Thymus (tissue), 11 donors: ENCODE data around the gene PGAM4. TPM values are rescaled to one million over a fixed set of nuclear protein-coding genes. Genes with fewer than 3 reads are reported as not detected.
"Not testable (repeated sequence)": the region's sequence is repeated elsewhere in the genome, so short reads cannot be mapped to it uniquely, and the experiment has no call there.

Source experiments
- DNase-seq, 9 donors: peaks; one replicate each; pipeline ENCODE4 v3.0.0-alpha.2; 2013; ENCODE audit warnings: low spot score in 9 of 9, low read depth in 6 of 9, missing footprints in 1 of 9
- H3K27ac ChIP-seq, 2 donors: one replicate each; pipeline ENCODE4 v1.5.1; 2013; ENCODE audit warnings: control low read depth in 1 of 2, low read depth in 1 of 2, low read length in 1 of 2, mild to moderate bottlenecking in 1 of 2, moderate library complexity in 1 of 2
- H3K27me3 ChIP-seq, 2 donors: one replicate each; pipeline ENCODE4 v1.5.1; 2013; ENCODE audit warnings: low read length in 1 of 2; ENCODE audit not compliant: control insufficient read depth in 2 of 2, insufficient read depth in 1 of 2
- H3K36me3 ChIP-seq, 2 donors: one replicate each; pipeline ENCODE4 v1.5.1; 2013; ENCODE audit warnings: low read length in 1 of 2, mild to moderate bottlenecking in 1 of 2, moderate library complexity in 1 of 2; ENCODE audit not compliant: control insufficient read depth in 2 of 2, insufficient read depth in 2 of 2
- H3K4me1 ChIP-seq, 2 donors: one replicate each; pipeline ENCODE4 v1.5.1; 2013; ENCODE audit warnings: low read length in 2 of 2; ENCODE audit not compliant: control insufficient read depth in 2 of 2, insufficient read depth in 2 of 2
- H3K4me3 ChIP-seq, 2 donors: one replicate each; pipeline ENCODE4 v1.5.1; 2013; ENCODE audit warnings: low read length in 2 of 2, control low read depth in 1 of 2, mild to moderate bottlenecking in 1 of 2
- H3K9me3 ChIP-seq, 2 donors: one replicate each; pipeline ENCODE4 v1.5.1; 2013; ENCODE audit warnings: low read length in 1 of 2, mild to moderate bottlenecking in 1 of 2; ENCODE audit not compliant: control insufficient read depth in 2 of 2, insufficient read depth in 1 of 2
- WGBS: extraction: QIAGEN DNeasy Blood & Tissue Kit; methylation state at CpG from one replicate; pipeline ENCODE4 v1.1.7; 2013; 5-methylcytosine and 5-hydroxymethylcytosine counted together
- polyA plus RNA-seq: library from polyadenylated mRNA; stranded (reverse); fragments of 200-250 nt; gene quantifications from one replicate; pipeline ENCODE4 v1.2.3, GENCODE V29; 2013
- total RNA-seq: library from RNA; stranded (reverse); fragments of 120-200 nt; gene quantifications from one replicate; pipeline ENCODE4 v1.2.4, GENCODE V29; 2013
- donor health status: healthy.

Gene PGAM4
- total and polyA plus RNA-seq, 2 donors, result 0.14 TPM; not detected in 1

DNA sequence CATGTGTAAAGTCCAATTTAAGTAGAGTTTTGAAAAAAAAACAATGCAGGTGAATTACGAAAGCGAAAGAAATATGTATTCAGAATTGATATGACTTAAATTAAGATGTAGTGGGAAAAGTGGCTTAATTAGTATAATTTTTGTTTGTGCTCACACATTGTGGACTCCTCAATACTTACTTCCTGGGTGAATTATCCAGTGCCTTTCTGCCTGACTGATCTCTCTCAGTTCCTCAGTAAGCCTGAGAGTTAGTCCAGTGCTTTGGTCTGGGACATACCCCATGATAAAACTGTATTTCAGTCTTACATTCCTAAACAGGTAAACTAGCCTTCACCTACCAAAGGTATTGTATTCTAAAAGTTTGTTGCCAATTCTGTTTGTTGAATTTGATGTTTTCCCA lies 8.4 kb downstream of the PGAM4 start:
- Histone ChIP-seq H3K36me3 (no peaks in the 10 kb centered on the region), H3K27me3 (no peaks in the 10 kb centered on the region), H3K4me1 (no peaks in the 10 kb centered on the region), H3K27ac (no peak overlapping the region), H3K4me3 (no peak overlapping the region), H3K9me3 (no peaks in the 10 kb centered on the region)
- WGBS, result 97% methylated on average over 2 of the region's 2 CpGs
- DNase-seq, result no peak

DNA sequence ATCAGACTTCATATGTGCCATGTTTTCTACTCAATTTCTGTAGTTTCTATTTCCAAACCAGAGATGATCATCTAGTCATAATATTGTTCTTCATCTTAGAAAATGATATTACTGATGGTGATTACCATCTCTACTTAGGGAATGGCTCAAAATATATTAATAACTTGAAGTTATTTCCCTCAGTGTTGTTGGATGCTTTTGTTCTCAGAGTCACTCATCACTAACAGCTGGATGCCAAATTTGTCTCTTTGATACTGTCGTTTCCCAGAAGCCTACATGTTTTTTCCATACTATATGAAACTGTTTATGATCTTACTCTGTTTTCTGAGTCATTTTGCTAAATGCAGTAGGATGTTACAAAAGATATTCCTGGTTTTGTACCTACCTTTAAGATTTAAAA lies 8.9 kb downstream of the PGAM4 start:
- DNase-seq, result no peak
- Histone ChIP-seq H3K27ac (no peak overlapping the region), H3K4me1 (no peaks in the 10 kb centered on the region), H3K27me3 (no peaks in the 10 kb centered on the region), H3K9me3 (no peaks in the 10 kb centered on the region), H3K36me3 (no peaks in the 10 kb centered on the region), H3K4me3 (no peak overlapping the region)
- 93% methylated on average over 1 of the region's 1 CpG for WGBS

DNA sequence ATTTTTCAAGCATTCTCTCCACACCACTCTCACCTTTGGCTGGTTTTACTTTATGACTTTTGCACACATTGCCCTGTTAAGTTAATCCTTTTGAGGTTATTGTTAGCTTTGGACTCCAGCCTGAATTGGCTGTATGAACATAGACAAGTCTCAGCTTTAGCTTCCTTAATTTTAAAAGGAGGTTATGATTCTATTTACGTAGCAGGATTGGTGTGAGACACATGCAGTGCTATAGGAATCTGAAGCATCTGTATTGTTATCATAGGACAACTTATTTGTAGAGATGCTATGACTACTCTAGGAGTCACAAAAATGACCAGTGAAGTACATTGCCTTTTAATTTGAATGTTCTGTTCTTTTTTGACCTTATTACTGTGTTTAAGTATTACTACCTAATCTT lies 15.7 kb downstream of the PGAM4 start:
- Histone ChIP-seq H3K4me3 (no peak overlapping the region), H3K27me3 (no peaks in the 10 kb centered on the region), H3K4me1 (no peaks in the 10 kb centered on the region), H3K27ac (no peak overlapping the region), H3K9me3 (no peaks in the 10 kb centered on the region), H3K36me3 (no peaks in the 10 kb centered on the region)
- 95% methylated on average over 1 of the region's 1 CpG for WGBS
- no peak for DNase-seq

DNA sequence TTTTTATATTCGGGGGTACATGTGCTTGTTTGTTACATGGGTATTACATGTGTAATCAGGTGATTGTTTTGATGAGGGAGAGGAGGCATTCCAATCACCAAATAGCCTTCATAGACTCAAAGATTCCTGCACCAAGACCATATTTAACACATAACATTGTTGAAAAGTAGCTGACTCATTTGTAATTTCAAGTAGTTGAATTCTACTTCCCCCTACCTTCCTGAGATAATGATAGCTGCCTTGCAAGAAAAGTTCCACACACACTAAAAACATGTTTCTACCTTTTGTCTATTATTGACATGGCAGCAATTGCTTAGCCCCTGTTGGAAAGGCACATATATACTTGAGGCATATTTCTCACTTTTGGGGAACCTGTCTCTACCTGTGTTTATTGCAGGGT lies 16.1 kb downstream of the PGAM4 start:
- Histone ChIP-seq H3K9me3 (no peaks in the 10 kb centered on the region), H3K4me1 (no peaks in the 10 kb centered on the region), H3K4me3 (no peak overlapping the region), H3K36me3 (no peaks in the 10 kb centered on the region), H3K27ac (no peak overlapping the region), H3K27me3 (no peaks in the 10 kb centered on the region)
- no peak for DNase-seq
- WGBS, result 35% methylated on average over 1 of the region's 1 CpG

DNA sequence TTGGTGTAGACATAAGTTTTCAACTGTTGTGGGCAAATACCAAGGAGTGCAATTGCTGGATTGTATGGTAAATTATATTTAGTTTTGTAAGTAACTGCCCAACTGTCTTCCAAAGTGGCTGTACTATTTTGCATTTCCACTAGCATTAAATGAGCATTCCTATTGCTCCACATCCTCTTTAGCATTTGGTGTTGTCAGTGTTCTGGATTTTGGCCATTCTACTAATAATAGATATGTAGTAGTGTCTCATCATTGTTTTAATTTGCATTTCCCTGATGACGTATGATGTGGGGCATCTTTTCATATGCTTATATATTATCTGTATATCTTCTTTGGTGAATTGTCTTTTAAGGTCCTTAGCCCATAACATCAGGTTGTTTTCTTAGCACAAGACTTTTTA lies 17.3 kb downstream of the PGAM4 start:
- no peaks in the 10 kb centered on the region for H3K4me1 ChIP-seq
- H3K36me3 ChIP-seq, result no peaks in the 10 kb centered on the region
- H3K27ac ChIP-seq, result no peak overlapping the region
- no peak overlapping the region for H3K4me3 ChIP-seq
- no peaks in the 10 kb centered on the region for H3K27me3 ChIP-seq
- 97% methylated on average over 1 of the region's 1 CpG for WGBS
- DNase-seq, result no peak
- H3K9me3 ChIP-seq, result no peaks in the 10 kb centered on the region

DNA sequence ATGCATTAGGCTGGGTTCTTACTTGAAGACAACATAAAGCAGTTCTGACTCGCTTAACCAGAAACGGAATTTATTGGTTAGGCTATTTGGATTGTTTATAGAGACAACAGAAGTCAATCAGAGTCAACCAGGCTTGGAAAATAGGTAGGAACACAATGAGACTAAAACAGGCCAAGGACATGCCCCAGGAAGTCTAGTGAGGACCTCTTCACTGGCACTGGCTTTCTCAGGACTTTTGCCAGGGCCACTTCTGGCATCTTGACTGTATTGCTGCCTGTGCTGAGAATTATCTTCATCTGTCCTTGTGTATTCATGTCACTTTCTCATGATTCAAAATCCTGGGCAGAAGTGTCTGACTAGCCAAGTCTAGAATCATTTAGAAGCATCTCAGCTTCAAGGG lies 19.6 kb downstream of the PGAM4 start:
- 93% methylated on average over 2 of the region's 2 CpGs for WGBS
- H3K27ac ChIP-seq, result no peak overlapping the region

DNA sequence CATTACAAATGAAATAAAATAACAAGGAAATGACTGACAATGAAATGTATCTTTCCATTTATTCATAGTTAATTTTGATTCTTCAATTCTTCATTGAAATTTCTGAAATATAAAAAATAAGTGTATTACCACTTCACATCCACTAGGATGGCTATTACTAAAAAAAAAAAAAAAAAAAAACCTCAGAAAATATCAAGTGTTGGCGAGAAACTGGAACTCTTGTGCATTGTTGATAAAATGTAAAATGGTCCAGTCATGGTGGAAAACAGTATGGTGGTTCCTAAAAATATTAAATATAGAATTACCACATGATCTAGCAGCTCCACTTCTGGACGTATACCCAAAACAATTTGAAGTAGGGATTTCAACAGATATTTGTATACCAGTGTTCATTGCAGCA lies 22.9 kb downstream of the PGAM4 start:
- H3K27ac ChIP-seq, result no peak overlapping the region
- DNase-seq, result no peak
- H3K36me3 ChIP-seq, result no peaks in the 10 kb centered on the region
- WGBS, result 97% methylated on average over 2 of the region's 2 CpGs
- H3K27me3 ChIP-seq, result no peaks in the 10 kb centered on the region
- H3K9me3 ChIP-seq, result no peaks in the 10 kb centered on the region
- H3K4me3 ChIP-seq, result no peak overlapping the region
- H3K4me1 ChIP-seq, result peaks cover 0 to 3% of the 10 kb centered on the region in 2 donors

More for the DNA sequence above, 19.6 kb downstream of the PGAM4 start:
- Histone ChIP-seq H3K36me3 (no peaks in the 10 kb centered on the region), H3K9me3 (no peaks in the 10 kb centered on the region), H3K27me3 (no peaks in the 10 kb centered on the region), H3K4me1 (no peaks in the 10 kb centered on the region), H3K4me3 (no peak overlapping the region)
- no peak for DNase-seq

DNA sequence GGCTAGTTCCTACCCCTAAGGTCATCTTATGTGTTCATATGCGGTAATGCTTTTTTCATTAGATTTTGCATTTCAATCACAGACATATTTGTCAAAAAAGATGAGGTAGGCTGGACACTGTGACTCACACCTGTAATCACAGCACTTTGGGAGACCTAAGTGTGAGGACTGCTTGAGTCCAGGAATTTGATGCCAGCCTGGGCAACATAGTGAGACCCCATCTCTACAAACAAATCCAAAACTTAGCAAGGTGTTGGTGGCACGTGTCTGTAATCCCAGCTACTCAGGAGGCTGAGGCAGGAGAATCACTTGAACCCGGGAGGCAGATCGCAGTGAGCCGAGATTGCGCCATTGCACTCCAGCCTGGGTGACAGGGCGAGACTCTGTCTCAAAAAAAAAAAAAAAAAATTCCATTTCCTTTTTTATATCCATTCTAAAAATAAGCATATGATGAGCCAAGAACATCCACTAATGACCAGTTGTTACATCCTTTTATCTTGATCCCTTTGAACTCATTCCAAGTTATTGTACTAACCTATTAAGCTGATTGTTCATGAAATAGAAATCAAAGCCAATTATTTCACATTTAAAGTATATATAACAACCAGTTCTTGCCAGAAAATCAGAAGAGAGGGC lies 23.4 kb downstream of the PGAM4 start:
- DNase-seq, result no peak
- over 99% methylated on average over 7 of the region's 7 CpGs for WGBS
- H3K36me3 ChIP-seq, result no peaks in the 10 kb centered on the region

DNA sequence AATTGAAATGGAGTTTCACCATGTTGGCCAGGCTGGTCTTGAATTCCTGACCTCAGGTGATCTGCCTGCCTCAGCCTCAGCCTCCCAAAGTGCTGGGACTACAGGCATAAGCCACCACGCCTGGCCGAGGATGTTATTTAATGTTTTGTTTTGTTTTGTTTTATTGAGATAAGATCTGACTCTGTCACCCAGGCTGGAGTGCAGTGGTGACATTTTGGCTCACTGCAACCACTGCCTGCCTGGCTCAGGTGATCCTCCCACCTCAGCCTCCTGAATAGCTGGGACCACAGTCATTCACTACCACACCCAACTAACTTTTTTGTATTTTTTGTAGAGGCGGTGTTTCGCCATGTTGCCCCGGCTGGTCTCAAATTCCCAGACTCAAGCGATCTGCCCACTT lies 24.4 kb downstream of the PGAM4 start:
- H3K36me3 ChIP-seq, result not testable (repeated sequence)

More for the DNA sequence above, 23.4 kb downstream of the PGAM4 start:
- H3K27me3 ChIP-seq, result no peaks in the 10 kb centered on the region
- no peak overlapping the region for H3K4me3 ChIP-seq
- H3K27ac ChIP-seq, result no peak overlapping the region
- H3K4me1 ChIP-seq, result peaks cover 0 to 3% of the 10 kb centered on the region in 2 donors
- no peaks in the 10 kb centered on the region for H3K9me3 ChIP-seq

More for the DNA sequence above, 24.4 kb downstream of the PGAM4 start:
- WGBS, result 96% methylated on average over 6 of the region's 6 CpGs
- DNase-seq, H3K4me1 ChIP-seq, H3K4me3 ChIP-seq, H3K27ac ChIP-seq, H3K9me3 ChIP-seq, H3K27me3 ChIP-seq: not testable (repeated sequence)
